ENCODE data around the gene EPN3.

The EPN3 gene

GRCh38 chr17:50570032-50570431 lies 37.5 kb downstream of the EPN3 start:
- no peak for DNase-seq (ENCODE audit: low read depth)

DNA sequence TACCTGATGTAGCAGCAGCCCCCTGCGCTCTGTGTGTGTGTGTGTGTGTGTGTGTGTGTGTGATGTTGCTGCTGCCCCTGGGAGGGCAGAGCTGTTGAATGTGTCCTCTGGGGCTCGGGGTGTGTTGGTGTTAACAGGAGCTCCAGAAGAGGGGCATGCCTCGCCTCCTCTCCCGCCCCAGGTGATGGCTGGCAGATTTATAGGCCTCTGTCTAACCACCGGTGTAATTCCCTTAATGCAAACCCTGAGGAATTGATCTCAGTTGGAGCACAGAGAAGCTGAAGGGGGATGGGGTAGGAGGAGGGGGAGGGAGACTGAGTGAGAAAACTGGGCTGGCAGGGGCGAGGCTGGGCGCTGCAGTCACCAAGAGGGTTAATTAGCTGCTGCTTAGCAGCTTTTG lies 38.0 kb downstream of the EPN3 start:
- DNase-seq (ENCODE audit: low read depth): no peak

DNA sequence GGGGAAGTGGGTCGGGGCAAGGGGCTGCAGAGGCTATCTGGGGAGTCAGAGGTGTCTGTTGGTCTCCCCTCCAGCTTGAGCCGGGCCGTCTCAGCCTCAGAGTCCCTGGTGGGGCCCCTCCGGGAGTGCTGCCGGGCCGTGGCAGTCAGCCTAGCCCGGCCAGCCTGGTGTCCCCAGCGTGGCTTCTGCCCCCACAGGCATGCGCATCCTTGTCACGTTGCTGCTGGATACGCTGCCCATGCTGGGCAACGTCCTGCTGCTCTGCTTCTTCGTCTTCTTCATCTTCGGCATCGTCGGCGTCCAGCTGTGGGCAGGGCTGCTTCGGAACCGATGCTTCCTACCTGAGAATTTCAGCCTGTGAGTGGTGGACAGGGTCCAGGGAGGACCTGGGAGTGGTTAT lies 39.1 kb downstream of the EPN3 start:
- no peak for DNase-seq (ENCODE audit: low read depth)

DNA sequence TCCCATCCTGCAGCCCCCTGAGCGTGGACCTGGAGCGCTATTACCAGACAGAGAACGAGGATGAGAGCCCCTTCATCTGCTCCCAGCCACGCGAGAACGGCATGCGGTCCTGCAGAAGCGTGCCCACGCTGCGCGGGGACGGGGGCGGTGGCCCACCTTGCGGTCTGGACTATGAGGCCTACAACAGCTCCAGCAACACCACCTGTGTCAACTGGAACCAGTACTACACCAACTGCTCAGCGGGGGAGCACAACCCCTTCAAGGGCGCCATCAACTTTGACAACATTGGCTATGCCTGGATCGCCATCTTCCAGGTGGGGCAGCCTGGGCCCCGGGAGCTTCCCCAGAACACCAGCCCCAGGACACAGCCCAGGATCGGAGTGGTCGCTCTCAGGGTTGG lies 40.0 kb downstream of the EPN3 start:
- DNase-seq (ENCODE audit: low read depth): no peak

DNA sequence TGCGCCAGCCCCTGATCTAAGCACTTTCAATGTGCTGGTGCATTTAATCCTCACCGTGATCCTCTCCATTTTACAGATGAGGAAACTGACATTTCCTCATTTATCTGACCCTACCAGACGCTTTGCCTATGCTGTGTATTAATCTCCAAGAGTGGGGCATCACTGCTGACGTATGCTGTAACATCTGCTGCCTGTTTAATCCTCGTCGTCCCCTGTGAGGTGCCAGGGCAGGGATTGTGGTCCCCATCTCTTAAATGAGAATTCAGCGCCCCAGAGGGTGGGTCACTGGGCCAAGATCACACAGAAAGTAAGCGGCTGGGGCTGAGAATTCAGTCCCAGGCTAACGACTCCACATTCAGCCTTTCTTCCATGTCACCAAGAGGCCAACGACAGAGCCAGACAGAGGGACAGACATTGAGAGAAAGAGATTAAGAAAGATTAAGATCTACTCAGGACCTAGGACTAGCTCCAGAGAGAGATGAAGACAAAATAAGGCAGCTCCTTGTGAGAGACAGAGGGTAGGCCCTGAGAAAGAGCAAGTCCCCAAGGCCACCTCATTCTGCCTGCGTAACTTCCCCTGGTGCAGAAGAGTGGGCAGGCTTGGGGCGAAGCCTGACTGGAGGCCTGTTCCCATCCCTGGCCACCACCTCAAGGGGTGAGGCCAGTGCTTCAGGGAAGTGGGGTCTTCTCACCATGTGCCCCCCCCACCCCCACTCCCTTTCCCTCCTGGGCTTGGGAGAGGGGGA lies 41.5 kb downstream of the EPN3 start:
- no peak for DNase-seq (ENCODE audit: low read depth)

- no peak for DNase-seq (ENCODE audit: low read depth)
These were observed 43.2 kb downstream of the EPN3 start for GRCh38 chr17:50575581-50576210.

GRCh38 chr17:50576864-50577263 lies 44.3 kb downstream of the EPN3 start:
- no peak for DNase-seq (ENCODE audit: low read depth)

DNA sequence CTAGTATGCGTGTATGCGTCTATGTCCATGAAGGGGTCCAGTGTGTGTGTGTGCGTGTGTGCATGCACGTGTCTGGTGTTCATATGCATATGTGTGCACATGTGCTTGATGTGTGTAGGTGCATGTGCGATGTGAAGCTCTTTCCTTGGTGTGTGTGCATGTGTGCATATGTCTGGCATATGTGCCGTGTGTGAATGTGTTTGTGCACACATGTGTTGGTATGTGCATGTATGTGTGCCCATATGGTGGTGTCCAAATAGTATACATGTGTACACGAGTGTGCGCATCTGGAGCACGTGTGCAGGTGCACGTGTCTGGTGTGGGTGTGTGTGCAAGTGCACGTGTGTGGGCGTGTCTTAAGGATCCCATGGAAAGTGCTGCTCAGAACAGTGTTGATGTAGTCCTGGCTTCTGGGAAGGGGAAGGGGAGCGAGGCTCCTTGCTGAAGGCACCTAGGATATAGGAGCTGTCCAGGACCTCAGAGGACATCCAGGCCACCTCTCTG lies 45.0 kb downstream of the EPN3 start:
- no peak for DNase-seq (ENCODE audit: low read depth)

- DNase-seq (ENCODE audit: low read depth): no peak
These were observed 45.6 kb downstream of the EPN3 start for GRCh38 chr17:50578173-50578572.

- DNase-seq (ENCODE audit: low read depth): no peak
These were observed 46.9 kb downstream of the EPN3 start for GRCh38 chr17:50579399-50579798.

DNA sequence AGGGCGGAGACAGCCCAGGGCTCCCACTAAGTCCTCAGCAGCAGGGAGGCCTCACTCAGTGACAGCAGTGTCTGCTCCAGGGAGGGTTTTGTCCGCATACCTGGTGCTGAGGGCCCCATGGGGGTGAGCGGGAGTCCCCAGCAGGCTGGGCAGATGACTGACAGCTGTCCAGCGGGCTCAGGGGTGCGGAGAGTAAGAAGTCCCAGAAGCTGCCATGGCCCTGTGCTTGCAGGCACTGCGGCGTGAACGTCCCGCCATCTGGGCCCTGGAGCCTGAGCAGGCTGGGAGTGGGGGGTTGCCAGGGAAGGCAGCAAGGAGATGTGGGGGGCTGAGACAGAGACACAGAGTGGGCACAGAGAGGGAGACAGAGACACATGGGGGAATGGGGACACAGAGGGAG lies 48.1 kb downstream of the EPN3 start:
- DNase-seq (ENCODE audit: low read depth): no peak

DNA sequence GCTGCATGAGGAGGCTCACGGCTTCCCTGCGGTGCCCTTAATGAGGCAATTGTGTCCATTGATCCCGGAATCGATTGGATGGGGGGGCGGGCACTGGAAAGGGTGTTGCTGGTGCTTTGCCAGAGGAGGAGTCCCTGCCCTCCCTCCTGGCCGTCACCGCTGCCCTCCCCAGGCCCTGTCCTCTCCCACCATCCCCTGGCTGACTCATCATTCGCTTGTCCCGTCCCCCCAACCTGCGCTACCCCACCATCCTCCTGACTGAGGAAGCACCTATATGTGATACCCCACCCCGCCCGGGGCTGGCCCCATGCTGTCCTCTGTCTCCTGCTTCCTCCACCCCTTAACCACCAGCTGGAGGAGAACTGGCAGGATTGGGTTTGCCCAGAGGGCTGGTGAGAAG lies 48.8 kb downstream of the EPN3 start:
- no peak for DNase-seq (ENCODE audit: low read depth)

DNA sequence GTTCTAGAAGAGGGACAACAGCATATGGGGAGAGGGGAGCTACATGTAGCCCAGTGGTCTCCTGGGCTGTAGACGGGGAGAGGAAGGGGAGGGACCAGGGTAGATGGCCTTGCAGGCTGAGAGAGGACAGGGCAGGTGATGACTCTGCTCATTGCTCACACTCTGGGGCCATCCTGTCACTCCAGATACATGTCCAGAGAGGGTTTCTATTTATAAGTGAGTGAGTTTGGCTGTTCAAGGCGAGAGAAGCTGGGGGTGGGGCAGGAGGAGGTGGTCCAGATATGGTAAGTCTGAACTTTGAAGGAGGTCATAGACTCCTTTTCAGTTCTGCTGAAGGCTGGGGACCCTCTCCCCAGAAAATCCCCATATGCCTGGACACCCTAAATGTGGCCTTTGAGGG lies 50.2 kb downstream of the EPN3 start:
- DNase-seq (ENCODE audit: low read depth): no peak

DNA sequence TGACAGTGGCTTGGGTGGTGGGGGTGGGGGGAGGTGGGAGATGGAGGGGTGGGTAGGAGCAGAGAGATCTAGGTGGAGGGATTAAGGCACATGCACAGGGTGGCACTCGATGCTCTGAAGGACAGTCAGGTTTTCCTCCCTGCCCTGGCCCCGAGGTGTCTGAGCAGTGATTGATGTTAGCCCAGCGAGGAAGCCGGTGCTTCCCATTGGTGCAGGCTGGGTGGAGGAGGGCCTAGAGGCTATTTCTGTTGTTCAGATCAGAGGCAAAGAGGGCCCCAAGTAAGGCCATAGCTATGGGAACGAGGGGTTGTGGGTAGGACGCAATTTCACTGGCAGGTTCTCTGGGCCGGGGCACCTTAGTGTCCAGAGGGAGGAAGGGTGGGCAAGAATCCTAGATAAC lies 51.1 kb downstream of the EPN3 start:
- DNase-seq (ENCODE audit: low read depth): no peak

DNA sequence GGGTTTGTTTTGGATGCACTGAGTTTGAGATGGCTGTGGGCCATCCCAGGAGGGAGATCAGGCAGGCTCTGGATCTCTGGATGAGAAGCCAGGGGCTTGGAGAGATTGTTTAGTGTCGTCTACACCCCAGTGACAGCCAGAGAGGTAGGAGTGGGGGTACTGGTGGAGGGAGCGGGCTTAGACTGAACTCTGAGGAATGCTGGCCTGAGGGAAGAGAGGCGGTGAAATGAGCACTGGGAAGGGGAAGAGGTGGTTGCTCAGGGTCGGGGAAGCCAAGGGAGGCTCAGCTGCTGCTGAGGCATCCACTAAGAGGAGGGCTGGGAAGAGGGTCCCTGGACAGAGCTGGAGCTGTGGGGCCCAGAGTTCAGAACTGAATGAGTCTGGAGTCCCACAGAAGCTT lies 51.6 kb downstream of the EPN3 start:
- DNase-seq (ENCODE audit: low read depth): no peak

DNA sequence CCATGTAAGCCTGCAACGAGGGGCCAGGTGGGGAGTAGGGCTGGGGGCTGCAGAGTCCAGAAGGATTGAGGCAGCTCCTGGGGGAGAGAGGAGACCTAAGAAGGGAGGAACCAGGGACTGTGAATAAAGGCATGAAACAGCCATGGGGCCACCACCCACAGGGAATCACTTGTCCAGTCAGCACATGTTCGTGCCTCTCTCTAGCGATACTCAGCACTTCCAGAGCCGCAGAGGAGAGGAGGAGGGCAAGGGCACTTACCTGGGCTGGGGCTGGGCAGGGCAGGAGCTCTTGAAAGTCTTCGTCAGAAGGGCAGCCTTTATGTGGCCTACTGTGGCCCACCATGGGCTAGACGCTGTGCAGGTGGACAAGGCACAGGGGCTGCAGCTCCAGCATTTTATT lies 52.2 kb downstream of the EPN3 start:
- no peak for DNase-seq (ENCODE audit: low read depth)

DNA sequence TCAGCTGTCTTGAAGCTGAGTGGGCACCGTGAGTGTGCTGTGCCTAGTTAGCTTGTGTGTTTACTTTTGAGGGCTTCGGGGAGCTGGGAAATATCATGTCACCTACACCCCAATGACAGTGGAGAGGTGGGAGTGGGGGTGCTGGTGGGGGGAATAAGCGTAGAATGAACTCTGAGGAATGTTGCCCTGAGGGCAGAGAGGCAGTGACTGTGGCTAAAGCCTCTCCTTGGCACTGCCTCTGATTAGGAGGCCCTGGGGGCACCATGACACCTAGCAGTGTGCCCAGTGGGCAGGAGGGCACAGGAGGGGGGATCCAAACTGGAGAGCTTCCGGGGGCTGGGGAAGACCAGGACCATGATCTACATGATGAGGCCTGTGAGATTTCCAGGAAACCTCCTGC lies 52.8 kb downstream of the EPN3 start:
- DNase-seq (ENCODE audit: low read depth): no peak

- DNase-seq (ENCODE audit: low read depth): no peak
These were observed 53.4 kb downstream of the EPN3 start for GRCh38 chr17:50585891-50586290.

- DNase-seq (ENCODE audit: low read depth): no peak
These were observed 54.1 kb downstream of the EPN3 start for GRCh38 chr17:50586421-50587247.

DNA sequence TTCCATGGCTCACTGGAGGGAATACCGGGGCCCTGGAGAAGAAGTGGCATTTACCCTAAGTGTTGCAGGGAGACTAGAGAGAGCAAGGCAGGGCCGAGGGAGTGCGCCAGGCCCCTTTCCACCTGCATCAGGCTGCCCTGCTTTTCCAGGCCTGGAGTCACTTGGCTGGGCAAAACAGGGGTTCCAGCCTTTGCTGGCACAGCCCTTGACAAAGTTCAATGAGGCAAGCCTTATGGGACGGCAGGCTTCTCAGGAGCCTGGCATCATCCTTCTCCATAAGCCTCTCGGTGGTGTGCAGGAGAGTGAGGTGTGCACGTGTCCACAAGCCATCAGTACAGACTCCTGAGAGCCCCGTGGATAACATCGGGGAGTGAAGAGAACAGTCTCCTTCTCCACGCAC lies 55.0 kb downstream of the EPN3 start:
- no peak for DNase-seq (ENCODE audit: low read depth)

DNA sequence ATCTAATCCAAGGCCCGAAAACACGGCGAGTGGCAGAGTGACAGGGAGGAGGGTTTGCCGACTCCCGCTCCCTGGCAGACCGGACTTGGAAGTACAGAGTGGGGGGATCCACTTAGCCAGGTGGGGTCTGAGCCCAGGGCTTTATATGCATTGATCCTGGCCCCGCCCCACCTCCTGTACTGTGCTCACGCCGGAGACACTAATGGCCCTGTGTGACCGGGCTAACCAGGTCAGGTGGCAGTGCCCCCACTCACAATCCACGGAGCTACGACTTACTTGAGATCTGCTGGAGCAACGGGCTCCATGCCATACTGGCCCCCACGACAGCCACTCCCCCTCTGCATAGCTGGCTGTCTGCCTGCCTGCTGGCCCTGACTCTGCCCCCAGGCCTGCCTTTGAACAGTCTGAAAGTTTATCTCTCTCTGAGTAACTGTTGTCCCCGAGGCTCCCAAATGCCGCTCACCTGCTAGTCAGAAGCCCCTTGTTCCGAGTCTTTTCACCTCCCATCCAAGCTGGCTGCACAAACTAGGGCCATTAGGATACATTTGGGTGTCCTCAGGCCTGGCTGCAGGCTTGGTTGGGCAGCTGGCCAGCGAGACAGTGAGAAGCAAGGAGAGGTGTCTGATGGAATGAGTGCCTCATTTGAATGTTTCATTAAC lies 56.0 kb downstream of the EPN3 start:
- DNase-seq (ENCODE audit: low read depth): no peak

GRCh38 chr17:50589095-50589705 lies 56.7 kb downstream of the EPN3 start:
- peak; percentile 16 for DNase-seq (ENCODE audit: low read depth)
